ENCODE results near the gene ZBTB20. TPM values are rescaled to one million over a fixed set of nuclear protein-coding genes. Genes with fewer than 3 reads are reported as not detected.

ZBTB20 gene
- polyA plus RNA-seq, 1 donor from 2014 or later = 4.8 TPM

DNA sequence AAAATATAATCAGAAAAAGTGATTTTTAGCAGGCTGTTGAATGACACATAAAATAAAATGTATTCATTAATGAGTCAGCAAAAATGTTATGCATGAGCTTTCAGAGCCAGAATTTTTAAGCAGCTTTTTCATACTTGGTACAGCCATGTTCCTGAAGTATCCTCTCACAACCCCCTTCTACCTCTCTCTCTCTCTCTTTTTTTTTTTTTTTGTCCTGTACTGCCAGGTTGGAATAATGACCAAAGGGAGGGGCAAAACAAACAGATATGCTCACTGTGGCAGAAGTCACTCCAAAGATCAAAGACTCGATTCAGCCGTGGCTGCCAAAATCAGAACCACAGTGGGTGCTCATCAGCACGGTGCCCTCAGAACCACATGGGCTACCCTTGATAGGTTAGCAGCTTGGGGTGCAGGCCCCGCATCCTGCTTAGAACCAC, 383.0 kb downstream of the ZBTB20 start:
- no peaks in the 10 kb centered on the region for H3K27me3 ChIP-seq (ENCODE audit: insufficient read depth, low read depth, low read length)
- H3K9me3 ChIP-seq (ENCODE audit: low read length) = no peaks in the 10 kb centered on the region
- H3K9me2 ChIP-seq (ENCODE audit: insufficient read depth, low read length) = no peaks in the 10 kb centered on the region
- no peaks in the 10 kb centered on the region for H4K20me1 ChIP-seq (ENCODE audit: insufficient read depth)
- H3K9ac ChIP-seq (ENCODE audit: low read length) = no peak overlapping the region
- H3K36me3 ChIP-seq (ENCODE audit: insufficient read depth, low read length) = no peaks in the 10 kb centered on the region
- no peaks in the 10 kb centered on the region for H3K79me2 ChIP-seq (replicated peaks; ENCODE audit: insufficient read depth, low read length)
- H3K4me3 ChIP-seq (ENCODE audit: low read length) = no peak overlapping the region
- H3K27ac ChIP-seq (ENCODE audit: low read length) = no peak overlapping the region
- no peak overlapping the region for H3K4me2 ChIP-seq (ENCODE audit: low read length)
- no peak for TF ChIP-seq EP300 (conservative IDR thresholded peaks at IDR 0.05; ENCODE audit: poor library complexity, severe bottlenecking)
- TF ChIP-seq MXI1 (conservative IDR thresholded peaks at IDR 0.05; ENCODE audit: poor library complexity, severe bottlenecking) = no peak
- no peak for TF ChIP-seq SMC3 (conservative IDR thresholded peaks at IDR 0.05; ENCODE audit: poor library complexity)
- TF ChIP-seq, protein P1, sequence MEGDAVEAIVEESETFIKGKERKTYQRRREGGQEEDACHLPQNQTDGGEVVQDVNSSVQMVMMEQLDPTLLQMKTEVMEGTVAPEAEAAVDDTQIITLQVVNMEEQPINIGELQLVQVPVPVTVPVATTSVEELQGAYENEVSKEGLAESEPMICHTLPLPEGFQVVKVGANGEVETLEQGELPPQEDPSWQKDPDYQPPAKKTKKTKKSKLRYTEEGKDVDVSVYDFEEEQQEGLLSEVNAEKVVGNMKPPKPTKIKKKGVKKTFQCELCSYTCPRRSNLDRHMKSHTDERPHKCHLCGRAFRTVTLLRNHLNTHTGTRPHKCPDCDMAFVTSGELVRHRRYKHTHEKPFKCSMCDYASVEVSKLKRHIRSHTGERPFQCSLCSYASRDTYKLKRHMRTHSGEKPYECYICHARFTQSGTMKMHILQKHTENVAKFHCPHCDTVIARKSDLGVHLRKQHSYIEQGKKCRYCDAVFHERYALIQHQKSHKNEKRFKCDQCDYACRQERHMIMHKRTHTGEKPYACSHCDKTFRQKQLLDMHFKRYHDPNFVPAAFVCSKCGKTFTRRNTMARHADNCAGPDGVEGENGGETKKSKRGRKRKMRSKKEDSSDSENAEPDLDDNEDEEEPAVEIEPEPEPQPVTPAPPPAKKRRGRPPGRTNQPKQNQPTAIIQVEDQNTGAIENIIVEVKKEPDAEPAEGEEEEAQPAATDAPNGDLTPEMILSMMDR (IDR thresholded peaks at IDR 0.05; ENCODE audit: poor library complexity, severe bottlenecking) = no peak
- no peak for TF ChIP-seq POLR2AphosphoS5 (IDR thresholded peaks at IDR 0.05)
- no peak for TF ChIP-seq RAD21 (conservative IDR thresholded peaks at IDR 0.05)
- TF ChIP-seq, protein P2, sequence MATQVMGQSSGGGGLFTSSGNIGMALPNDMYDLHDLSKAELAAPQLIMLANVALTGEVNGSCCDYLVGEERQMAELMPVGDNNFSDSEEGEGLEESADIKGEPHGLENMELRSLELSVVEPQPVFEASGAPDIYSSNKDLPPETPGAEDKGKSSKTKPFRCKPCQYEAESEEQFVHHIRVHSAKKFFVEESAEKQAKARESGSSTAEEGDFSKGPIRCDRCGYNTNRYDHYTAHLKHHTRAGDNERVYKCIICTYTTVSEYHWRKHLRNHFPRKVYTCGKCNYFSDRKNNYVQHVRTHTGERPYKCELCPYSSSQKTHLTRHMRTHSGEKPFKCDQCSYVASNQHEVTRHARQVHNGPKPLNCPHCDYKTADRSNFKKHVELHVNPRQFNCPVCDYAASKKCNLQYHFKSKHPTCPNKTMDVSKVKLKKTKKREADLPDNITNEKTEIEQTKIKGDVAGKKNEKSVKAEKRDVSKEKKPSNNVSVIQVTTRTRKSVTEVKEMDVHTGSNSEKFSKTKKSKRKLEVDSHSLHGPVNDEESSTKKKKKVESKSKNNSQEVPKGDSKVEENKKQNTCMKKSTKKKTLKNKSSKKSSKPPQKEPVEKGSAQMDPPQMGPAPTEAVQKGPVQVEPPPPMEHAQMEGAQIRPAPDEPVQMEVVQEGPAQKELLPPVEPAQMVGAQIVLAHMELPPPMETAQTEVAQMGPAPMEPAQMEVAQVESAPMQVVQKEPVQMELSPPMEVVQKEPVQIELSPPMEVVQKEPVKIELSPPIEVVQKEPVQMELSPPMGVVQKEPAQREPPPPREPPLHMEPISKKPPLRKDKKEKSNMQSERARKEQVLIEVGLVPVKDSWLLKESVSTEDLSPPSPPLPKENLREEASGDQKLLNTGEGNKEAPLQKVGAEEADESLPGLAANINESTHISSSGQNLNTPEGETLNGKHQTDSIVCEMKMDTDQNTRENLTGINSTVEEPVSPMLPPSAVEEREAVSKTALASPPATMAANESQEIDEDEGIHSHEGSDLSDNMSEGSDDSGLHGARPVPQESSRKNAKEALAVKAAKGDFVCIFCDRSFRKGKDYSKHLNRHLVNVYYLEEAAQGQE (IDR thresholded peaks at IDR 0.05; ENCODE audit: borderline replicate concordance) = no peak
- TF ChIP-seq EZH2 (IDR thresholded peaks at IDR 0.05; ENCODE audit: borderline replicate concordance, insufficient read depth, low read length, poor library complexity, severe bottlenecking) = no peak
- TF ChIP-seq TAF1 (IDR thresholded peaks at IDR 0.05; ENCODE audit: low read depth) = no peak
- no peak overlapping the region for H2AFZ ChIP-seq (ENCODE audit: low read depth, low read length)
- H3F3A ChIP-seq (ENCODE audit: insufficient read depth, low read length, poor library complexity, severe bottlenecking) = no peaks in the 10 kb centered on the region

DNA sequence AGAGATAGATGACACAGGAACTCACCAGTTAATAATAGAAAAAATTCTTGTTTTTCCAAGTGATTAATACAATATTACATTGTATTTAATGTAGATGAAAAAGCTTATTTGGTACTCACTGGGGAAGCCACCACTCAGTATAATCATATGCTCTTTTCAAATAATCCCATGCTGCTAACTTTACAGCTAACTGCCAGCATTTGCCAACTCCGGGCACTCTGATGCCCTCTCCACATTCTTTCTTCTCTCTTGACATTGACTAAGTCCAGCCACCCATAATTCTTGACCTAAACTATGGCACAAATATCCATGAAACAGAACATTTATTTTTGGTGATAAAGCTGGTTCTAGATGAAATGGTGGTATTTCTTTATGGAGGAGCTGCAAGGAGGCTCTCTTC, 384.9 kb downstream of the ZBTB20 start:
- H3K79me2 ChIP-seq (replicated peaks; ENCODE audit: insufficient read depth, low read length) = no peaks in the 10 kb centered on the region
- H3K4me2 ChIP-seq (ENCODE audit: low read length) = no peak overlapping the region
- H3K4me3 ChIP-seq (ENCODE audit: low read length) = no peak overlapping the region
- H2AFZ ChIP-seq (ENCODE audit: low read depth, low read length) = no peak overlapping the region
- no peak overlapping the region for H3K27ac ChIP-seq (ENCODE audit: low read length)
- no peaks in the 10 kb centered on the region for H4K20me1 ChIP-seq (ENCODE audit: insufficient read depth)
- no peaks in the 10 kb centered on the region for H3K9me2 ChIP-seq (ENCODE audit: insufficient read depth, low read length)
- no peaks in the 10 kb centered on the region for H3K9me3 ChIP-seq (ENCODE audit: low read length)
- no peaks in the 10 kb centered on the region for H3K27me3 ChIP-seq (ENCODE audit: insufficient read depth, low read depth, low read length)
- no peaks in the 10 kb centered on the region for H3K36me3 ChIP-seq (ENCODE audit: insufficient read depth, low read length)
- no peak overlapping the region for H3K9ac ChIP-seq (ENCODE audit: low read length)
- TF ChIP-seq EZH2 (IDR thresholded peaks at IDR 0.05; ENCODE audit: borderline replicate concordance, insufficient read depth, low read length, poor library complexity, severe bottlenecking) (no peak), RAD21 (conservative IDR thresholded peaks at IDR 0.05) (no peak), SMC3 (conservative IDR thresholded peaks at IDR 0.05; ENCODE audit: poor library complexity) (no peak), EP300 (conservative IDR thresholded peaks at IDR 0.05; ENCODE audit: poor library complexity, severe bottlenecking) (no peak), TAF1 (IDR thresholded peaks at IDR 0.05; ENCODE audit: low read depth) (no peak), POLR2AphosphoS5 (IDR thresholded peaks at IDR 0.05) (no peak), MXI1 (conservative IDR thresholded peaks at IDR 0.05; ENCODE audit: poor library complexity, severe bottlenecking) (no peak)
- TF ChIP-seq, protein P2 (IDR thresholded peaks at IDR 0.05; ENCODE audit: borderline replicate concordance) = no peak
- TF ChIP-seq, protein P1 (IDR thresholded peaks at IDR 0.05; ENCODE audit: poor library complexity, severe bottlenecking) = no peak
- H3F3A ChIP-seq (ENCODE audit: insufficient read depth, low read length, poor library complexity, severe bottlenecking) = no peaks in the 10 kb centered on the region

Measured in neural cell (in vitro differentiated cells).